Measurements from ENCODE around the gene C6orf120.

The C6orf120 gene

GRCh38 chr6:169684056-169684455 lies 17.9 kb upstream of the C6orf120 start:
- no peak for DNase-seq (ENCODE audit: low read depth in 2 of 2)

GRCh38 chr6:169685860-169686259 lies 16.1 kb upstream of the C6orf120 start:
- no peak for DNase-seq (ENCODE audit: low read depth in 2 of 2)

DNA sequence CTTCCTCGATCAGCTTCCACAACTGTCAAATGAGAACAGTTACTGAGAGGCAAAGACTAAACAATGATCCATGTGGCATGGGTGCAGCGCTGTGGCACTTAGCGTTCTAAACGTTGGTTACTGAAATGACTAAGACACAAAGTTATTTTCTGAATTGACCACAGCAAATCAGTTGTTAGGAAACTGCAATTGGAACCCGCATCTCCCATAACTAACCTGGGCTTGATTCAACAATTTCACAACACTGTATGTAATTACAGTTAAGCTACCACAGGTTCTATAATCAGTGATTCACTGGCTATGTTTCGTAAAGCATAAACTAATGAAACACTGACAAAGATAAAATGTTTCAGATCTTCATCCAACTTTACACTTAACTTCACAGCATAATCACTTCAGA lies 12.6 kb upstream of the C6orf120 start:
- no peak for DNase-seq (ENCODE audit: low read depth in 2 of 2)

- no peak for DNase-seq (ENCODE audit: low read depth in 2 of 2)
Measured at GRCh38 chr6:169691260-169691659, 10.7 kb upstream of the C6orf120 start.

- no peak for DNase-seq (ENCODE audit: low read depth in 2 of 2)
Measured at GRCh38 chr6:169692516-169692915, 9.4 kb upstream of the C6orf120 start.

GRCh38 chr6:169695131-169695530 lies 6.8 kb upstream of the C6orf120 start:
- no peak for DNase-seq (ENCODE audit: low read depth in 2 of 2)

DNA sequence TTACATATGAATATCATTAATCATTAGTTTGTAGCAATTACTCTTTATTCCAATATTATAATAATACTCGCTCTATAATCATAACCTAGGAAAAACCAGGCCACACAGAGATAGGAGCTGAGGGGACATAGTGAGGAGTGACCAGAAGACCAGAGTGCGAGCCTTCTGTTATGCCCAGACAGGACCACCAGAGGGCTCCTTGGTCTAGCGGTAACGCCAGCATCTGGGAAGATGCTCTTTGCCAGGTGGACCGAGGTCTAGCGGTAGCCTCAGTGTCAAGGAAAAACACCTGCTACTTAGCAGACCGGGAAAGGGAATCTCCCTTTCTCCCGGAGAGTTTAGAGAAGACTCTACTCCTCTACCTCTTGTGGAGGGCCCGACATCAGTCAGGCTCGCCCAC lies 4.8 kb upstream of the C6orf120 start:
- peak in 1 of 2 donors; percentile 3 for DNase-seq (ENCODE audit: low read depth in 2 of 2)

GRCh38 chr6:169700296-169700695 lies 1.6 kb upstream of the C6orf120 start:
- no peak for DNase-seq (ENCODE audit: low read depth in 2 of 2)

DNA sequence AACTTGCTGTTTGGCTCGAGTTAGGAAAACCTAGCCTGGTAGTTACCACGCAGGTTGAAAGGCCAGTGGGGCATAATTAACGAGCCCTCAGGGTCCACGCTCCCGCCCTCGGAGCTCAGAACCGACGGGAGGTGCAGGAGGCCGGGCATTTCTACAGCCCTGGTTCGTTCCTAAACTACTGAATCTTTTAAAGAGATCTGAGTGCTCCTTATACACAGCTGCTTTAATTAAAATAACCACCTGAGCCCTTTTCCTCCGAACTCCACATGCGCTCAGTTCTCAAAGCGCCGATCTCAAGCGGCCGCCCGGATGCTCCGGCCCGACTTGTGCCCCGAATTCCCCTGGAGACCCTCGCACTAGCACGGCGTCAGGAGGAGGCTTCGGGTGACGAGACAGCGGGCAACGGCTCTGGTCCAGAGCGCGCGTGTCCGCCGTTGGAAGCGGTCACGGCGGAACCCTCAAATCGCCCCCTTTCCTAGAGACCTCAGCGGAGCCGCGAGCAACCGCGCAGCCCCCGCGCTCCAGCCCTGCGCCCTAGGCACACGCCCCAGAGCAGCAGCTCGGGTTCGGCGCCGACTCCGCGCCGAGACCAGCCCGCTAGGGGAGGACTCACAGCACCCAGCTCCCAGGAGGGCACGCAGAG lies 494 bp upstream of the C6orf120 start:
- no peak for DNase-seq (ENCODE audit: low read depth in 2 of 2)

- DNase-seq (ENCODE audit: low read depth in 2 of 2) = no peak
Measured at GRCh38 chr6:169702840-169703246, 917 bp downstream of the C6orf120 start.

DNA sequence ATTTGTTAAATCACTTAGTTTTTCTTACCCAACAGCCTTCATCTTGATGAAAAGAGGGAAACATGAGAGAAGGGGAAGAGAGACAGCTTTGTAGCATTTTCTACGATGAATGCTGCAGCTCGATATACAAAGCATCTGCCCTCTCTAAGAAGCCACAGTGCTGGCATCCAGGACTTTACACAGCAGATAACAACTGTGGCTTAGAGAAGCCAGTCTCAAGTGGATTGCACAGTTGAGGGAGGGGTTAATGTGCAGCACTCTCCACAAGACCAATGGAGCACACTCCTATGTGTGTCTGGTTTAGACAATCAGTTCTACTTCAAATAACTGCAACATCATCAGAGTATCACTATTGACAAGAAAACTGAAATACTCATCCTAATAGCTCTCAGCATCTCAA lies 5.8 kb downstream of the C6orf120 start:
- DNase-seq (ENCODE audit: low read depth in 2 of 2) = no peak

DNA sequence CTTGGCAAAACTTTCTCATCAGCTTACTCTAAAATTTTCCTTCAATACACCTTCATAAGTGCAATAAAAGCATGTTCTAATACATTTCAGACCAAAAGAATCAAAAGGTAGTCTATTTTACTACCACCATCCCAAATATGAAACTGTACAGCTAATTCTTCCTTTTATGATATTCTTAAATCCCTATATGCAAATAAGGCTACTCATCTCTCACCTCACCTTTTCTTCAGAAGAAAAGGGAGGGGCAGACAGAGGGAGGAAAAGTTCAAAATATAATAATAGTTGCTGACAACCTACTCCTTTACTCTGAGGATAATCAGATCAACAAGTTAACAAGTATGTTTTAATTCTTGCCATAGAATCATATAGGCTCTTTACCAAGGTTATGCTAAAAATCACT lies 7.4 kb downstream of the C6orf120 start:
- DNase-seq (ENCODE audit: low read depth in 2 of 2) = no peak

GRCh38 chr6:169710009-169710408 lies 8.1 kb downstream of the C6orf120 start:
- DNase-seq (ENCODE audit: low read depth in 2 of 2) = no peak

DNA sequence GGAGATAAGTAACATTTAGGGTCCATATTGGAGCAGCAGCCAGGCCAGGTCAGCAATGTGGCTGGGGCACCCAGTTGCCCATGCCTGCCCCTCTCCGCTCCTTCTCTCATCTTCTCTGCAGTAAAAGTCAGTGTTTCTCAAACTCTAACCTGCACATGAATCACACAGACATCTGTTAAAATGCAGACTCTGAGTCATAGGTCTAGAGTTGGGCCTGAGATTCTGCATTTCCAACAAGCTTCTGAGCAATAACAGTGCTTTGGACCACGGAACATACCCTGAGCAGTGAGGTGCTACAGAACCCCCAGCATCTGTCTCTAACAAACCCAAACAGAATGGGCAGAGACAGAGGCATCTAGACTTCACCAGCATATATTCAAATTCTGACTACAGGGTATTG lies 12.3 kb downstream of the C6orf120 start:
- no peak for DNase-seq (ENCODE audit: low read depth in 2 of 2)

GRCh38 chr6:169714595-169714994 lies 12.7 kb downstream of the C6orf120 start:
- no peak for DNase-seq (ENCODE audit: low read depth in 2 of 2)

DNA sequence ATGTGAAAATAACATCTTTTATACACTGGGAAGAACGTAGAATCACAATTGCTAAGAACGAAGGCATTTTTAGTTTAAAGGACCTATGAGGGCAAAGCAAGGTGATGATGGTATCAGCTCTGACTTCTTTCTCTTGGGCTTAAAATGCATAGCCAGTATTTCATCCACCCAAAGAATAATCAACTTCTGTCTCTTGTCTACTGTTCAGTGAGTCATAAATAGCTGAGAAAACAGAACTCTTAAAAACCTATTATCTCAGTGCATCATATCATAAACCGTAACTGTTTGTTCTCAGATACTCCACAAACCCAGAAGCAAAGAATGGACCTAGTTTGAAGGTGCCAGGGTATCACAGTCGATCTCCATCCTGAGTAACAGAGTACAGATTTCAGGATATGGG lies 17.2 kb downstream of the C6orf120 start:
- DNase-seq (ENCODE audit: low read depth in 2 of 2) = no peak

GRCh38 chr6:169720207-169720855 lies 18.4 kb downstream of the C6orf120 start:
- no peak for DNase-seq (ENCODE audit: low read depth in 2 of 2)

DNA sequence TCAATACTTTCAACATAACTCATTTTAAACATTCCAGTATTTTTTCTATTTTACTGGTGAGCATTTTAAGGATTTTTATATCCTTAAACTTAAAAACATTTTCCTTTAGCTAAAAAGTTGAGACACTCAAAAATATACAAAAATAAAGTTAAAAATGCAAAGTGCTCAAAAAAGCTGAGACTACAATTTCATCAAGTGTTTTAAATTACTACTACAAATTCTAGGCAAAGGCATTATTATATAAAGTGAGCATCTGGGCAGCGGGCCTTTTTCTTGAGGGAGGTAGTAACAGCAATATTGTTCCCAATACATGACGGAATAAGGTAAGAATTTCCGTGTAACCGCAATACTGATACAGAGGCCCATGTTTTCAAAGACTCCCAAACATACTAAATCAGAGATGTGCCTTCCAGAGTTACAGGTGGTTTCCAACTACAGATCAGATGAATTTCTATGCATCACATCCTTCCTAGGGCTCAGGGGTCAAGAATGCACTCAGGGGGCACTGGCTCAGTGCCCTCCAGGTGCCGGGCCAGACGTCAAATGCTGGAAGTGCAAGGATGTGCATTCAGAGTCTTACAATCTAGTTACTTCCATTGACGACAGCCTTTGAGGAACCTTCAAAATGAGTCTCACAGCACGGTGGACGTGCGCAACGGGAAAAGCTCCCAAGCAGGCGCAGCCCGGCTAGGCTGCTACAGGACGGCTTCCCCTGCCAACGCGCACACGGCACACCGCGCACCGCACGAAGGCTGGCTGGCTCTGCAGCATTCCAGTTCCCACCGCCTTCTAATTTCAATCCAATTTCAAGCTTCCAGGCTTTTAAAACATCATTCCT lies 20.7 kb downstream of the C6orf120 start:
- peak; percentile 14 to 23 for DNase-seq (ENCODE audit: low read depth in 2 of 2)

GRCh38 chr6:169723200-169723909 lies 21.4 kb downstream of the C6orf120 start:
- peak; percentile 50 for DNase-seq (ENCODE audit: low read depth in 2 of 2)

DNA sequence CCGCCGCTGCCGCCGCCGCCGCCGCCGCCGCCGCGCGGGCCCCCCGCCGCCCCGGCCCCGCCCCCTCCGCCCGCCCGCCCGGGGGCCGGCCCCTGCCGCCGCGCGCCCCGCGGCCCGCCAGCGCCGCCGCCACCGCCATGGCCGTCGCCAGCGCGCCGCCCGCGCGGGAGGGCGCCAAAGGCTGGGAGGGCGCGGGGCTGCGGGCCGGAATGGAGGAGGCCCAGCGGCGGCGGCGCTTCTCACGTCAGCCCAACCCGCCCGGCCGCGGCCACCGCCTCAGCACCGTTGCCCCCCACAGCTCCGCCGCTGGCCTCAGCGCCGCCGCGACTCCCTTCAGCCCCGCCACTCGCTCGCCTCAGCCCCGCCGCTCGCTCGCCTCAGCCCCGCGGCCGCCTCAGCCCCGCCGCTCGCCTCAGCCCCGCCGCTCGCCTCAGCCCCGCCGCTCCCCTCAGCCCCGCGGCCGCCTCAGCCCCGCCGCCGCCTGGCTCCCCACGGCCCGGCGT lies 22.1 kb downstream of the C6orf120 start:
- DNase-seq (ENCODE audit: low read depth in 2 of 2) = peak; percentile 19 to 20

GRCh38 chr6:169724494-169725124 lies 22.7 kb downstream of the C6orf120 start, which contains the start of gene PHF10:
Gene PHF10, minus strand, starts transcription at chr6:169724500. Its CDS starts 569 bp downstream, at chr6:169723931.
- peak; percentile 50 to 53 for DNase-seq (ENCODE audit: low read depth in 2 of 2)

Measured in stimulated activated CD4-positive, alpha-beta T cell treated with anti-CD3 and anti-CD28 coated beads, Interleukin-4, amount 100 ng/mL, for 48 hours (primary cell).